HG03095 (cell line): ENCODE data around the gene RBM4.

Experiments used
- ATAC-seq: cut with Tn5 transposase; IDR thresholded peaks from one replicate; pipeline ENCODE4 v1.9.1; 2021; ENCODE audit warnings: moderate library complexity; ENCODE audit not compliant: unreplicated experiment

Gene RBM4

DNA sequence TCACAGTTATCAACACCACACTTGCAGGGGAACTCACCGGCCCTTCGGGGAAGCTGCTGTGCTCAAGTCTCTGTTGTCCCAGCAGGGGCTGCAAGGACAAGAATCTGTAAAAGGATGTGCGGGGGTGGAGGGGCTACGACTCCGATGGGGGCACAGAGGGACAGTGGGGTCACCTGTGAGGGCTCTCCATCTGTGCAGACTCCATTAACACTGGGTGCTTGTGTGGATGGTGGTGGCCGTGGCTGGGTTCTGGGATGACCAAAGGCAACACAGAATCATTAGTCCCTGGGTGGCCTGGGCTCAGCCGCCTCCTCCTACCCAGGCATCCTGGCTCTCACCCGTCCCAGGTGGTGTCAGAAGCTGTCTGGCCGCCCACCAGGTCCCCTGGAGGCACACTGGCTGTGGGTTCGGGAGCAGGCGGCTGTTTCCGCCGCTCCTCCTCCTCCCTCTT is 49.4 kb downstream of the RBM4 start:
- no peak for ATAC-seq

DNA sequence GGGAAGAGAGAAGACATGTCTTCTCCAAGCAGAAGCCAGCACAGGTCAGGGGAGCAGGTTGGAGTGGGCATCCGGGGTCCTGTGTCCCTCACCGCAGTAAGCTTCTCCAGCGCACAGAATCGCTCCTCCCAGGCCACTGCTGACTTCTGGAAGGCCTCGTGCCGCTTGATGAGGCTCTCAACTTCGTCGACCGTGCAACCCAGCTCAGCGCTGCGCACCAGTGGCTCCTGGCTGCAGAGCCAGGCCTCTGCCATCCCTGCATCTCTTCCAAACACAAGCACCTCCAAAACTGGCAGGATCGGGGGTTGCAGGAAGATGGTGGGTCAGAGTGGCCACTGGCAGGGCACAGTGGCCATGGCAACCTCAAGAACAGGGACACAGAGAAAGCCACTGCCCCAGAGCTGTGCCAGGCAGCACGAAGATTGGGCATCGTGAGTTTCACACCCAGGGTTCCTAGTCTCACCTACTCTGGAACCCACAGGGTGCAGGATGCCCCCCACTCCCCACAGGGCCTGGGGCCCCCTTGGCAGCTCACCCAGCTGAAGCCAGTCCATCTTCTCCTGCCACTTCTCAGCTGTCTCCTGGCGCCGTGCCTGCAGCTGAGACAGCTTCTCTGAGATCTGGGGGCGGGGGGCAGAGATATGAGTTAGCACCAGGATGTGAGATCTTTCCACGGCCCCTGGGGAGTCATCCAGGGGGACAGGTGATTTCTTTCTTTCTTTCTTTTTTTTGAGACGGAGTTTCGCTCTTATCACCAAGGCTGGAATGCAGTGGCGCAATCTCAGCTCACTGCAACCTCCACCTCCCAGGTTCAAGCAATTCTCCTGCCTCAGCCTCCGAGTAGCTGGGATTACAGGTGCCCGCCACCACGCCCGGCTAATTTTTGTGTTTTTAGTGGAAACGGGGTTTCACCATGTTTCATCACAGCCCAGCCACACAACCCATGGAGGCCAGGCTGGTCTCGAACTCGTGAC is 50.3 kb downstream of the RBM4 start:
- no peak for ATAC-seq

DNA sequence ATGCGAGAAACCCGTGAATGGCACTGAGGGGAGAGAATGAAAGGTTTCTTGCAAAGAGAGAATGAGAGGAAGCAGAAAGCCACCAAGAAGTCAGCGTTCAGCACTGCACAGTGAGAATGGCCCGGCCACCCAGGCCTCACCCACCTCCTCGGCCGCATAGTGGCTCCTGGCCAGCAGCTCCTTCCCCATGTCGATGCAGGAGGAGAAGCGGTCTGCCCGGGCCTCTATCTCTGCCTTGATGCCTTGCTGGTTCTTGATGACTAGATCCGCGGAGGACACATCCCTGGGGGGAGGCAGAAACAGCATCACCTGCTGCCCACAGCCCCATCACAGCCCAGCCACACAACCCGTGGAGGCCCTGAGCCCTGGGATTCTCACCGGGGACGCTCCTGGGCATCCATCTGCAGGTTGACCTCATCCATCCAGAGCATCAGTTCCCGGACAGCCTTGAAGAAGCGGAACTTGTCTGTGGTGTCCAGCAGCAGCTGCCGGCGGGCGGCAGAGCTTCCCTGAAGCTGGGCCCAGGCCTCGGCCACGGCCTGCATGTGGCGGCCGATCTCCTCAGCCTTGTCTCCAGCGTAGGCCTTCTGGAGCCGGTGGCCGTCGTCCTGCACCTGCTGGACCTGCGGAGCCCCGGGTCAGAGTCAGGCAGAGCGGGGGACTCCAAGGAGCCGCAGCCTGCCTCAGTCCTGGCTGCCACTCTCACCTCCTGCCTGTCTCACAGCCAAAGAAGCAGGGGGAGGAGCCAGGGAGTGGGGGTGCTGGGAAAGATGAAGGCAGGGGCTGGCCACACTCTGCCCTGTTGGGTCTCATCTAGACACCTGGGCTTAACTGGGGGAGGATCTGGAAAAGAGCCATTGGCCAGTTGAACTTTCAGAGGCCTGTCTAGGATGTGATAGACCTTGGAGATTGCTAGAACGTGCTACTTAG is 51.4 kb downstream of the RBM4 start:
- ATAC-seq: no peak

DNA sequence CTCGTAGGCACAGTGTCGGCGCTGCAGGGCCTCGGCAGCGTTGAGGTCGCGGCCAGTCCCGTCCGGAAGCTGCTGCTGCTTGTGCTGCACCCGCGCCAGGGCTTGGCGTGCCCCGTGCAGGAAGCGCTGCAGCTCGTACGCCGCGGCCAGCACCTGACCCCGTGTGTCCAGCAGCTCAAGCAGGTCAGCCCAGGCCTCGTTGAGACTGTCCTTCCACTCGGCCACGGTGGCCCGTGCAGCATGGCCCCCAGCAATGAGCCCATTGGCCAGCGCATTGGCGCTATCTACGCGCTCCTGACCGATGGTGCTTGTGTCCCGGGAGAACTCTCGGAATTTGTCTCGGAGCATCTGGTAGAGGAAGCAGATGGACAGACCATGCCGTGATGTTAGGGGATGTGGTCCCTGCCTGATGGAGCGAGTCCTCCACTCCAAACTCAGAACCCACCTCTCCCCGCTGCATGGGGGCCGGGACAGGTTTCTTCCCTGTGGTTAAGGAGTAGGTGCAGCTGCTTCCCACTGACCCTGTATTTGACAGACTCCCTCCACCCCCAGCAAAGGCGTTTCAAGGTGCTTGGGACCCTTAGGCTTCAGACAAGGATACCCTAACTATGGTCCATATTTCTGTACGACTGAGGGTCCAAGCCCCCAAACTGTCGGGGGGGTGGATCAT is 52.9 kb downstream of the RBM4 start:
- ATAC-seq: no peak

DNA sequence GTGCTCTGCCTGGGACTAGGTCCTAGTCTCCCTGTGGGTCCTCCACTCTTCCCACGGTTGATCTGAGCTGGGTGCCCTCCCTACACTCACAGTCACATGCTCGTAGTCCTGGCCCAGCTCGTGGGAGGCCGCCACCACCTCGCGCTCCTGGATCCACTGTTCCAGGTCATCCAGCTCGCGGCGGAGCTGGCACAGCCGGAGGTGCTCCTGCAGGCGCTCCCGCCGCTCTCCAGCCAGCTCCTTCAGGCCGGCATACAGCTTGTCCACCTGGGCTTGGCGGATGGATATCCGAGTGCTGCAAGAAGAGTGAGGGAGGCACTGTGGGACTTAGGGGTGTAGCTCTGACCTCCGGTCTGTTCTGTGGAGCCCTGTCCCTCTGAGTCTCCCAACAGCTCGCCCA is 53.9 kb downstream of the RBM4 start:
- ATAC-seq: no peak

DNA sequence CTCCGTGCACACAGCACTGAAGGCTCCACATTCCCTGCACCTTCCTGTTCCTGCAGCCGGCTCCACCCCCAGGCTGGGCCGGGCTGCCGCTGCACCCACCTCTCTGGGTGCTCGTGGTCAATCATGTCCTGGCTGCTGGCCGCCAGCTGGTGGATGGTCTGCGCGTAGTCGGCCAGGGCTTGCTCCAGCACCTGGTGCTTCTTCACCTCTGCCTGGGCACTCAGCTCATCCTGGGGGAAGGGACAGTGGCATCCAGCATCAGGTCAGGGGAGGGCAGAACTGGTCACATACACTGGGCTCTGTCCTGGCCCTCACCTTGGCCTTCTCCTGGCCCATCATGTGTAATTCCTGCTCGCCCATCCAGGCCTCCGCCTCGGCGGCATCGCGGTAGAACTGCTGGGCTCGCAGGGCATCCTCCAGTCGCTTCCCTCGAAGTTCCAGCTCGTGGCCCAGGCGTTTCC is 54.4 kb downstream of the RBM4 start:
- ATAC-seq: no peak

DNA sequence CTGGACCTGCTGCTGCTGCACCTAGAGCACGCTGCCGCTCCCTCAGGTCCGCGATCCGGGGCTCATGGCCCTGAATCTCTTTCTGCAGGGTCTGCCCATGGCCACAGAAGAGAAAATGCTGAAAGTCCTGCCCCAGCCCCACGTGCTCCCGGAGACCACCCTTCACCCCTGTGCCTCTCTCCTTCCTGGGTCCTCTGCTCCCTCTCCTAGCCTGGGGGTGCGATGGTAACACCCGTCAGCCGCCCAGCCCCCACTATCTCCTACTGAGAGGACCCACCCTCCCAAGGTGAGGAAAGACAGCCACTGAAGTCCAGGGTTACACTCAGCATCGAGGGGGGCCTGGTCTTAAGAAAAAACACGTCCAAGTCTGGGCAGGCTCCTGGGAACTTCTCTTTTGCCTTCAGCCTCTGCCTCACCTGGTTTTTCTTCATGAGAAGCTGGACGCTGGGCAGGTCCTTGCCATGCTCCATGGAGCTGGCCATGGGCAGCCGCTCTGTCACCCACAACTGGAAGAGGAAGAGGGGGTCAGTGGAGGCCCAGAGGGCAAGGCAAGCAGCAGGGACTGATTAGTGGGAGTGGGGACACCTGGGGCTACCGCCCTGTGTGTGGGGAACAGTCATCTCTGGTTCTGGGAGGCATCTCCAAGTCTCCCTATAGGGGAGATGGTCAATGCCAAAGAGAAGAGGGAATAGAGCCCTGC is 55.0 kb downstream of the RBM4 start:
- no peak for ATAC-seq

DNA sequence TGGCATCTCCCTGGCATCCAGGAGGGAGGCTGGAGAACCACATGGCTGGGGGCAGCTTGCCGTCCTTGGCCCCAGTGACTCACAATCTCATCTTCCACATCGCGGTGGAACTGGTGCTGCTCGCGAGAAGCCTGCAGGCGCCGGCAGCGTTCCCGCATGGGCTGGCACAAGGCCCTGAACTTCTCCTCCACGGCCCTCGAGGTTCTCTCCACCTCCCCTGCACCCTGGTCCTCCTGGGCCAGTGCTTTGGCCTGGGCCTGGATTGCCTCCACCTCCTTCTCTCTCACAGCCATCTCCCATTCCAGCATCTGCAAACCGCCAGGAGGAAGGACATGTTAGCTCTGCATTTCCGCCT is 55.5 kb downstream of the RBM4 start:
- no peak for ATAC-seq

DNA sequence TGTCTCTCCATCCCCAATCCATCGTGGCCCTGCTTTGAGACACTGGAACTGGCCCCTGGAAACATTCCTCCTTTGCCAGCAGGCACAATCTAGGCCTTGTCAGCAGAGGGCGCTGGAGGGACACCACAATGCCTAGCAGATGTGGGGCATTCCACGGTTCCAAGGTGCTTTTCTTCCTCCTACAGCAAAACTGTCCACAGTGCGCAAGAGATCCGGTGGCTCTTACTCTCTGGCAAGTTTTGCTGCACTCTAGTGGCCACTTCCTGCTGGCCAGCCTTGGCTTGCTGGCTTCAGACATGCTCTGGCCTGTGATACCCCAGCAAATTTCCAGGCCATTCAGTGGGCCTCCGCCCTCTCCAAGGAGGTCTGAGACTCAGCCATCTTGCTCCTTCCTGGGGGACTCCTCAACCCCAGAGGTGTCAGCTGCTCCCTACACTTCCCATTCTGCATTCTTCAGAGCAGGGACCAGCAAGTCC is 56.3 kb downstream of the RBM4 start:
- ATAC-seq: no peak
